HG03025 (cell line): ENCODE results near the gene FNDC5.

Experiments
- ATAC-seq: cut with Tn5 transposase; IDR thresholded peaks from one replicate; pipeline ENCODE4 v1.9.1; 2021; ENCODE audit warnings: mild to moderate bottlenecking, moderate library complexity; ENCODE audit not compliant: unreplicated experiment, low FRiP score

FNDC5 gene

GRCh38 chr1:32898056-32898455 is 27.3 kb upstream of the FNDC5 start:
- ATAC-seq, result no peak

- no peak for ATAC-seq
These were observed 26.7 kb upstream of the FNDC5 start for GRCh38 chr1:32897082-32898049.

GRCh38 chr1:32896451-32896850 is 25.7 kb upstream of the FNDC5 start:
- ATAC-seq, result no peak

- no peak for ATAC-seq
These were observed 24.9 kb upstream of the FNDC5 start for GRCh38 chr1:32895325-32896215.

DNA sequence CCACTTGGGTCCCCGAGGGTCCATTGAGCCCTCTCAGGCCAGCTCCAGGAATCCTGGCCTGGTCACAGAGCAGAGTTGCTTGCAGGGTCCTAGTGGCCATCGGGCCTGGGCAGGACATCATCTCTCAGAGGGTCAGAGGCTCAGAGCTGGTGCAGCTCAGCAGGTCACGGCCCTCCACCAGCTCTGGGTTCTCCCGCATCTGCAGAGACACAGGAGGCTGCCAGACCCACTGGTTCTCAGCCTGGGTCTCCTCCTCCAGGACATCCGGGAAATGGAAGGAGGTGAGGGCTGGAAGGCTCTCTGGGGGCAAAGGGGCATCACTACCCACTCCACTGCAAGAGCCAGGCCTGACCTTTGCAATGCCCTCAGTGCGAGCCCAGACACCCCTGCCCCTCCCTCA is 24.0 kb upstream of the FNDC5 start:
- no peak for ATAC-seq

- ATAC-seq, result no peak
These were observed 23.4 kb upstream of the FNDC5 start for GRCh38 chr1:32894019-32894600.

- no peak for ATAC-seq
These were observed 22.7 kb upstream of the FNDC5 start for GRCh38 chr1:32893198-32894018.

- no peak for ATAC-seq
These were observed 21.9 kb upstream of the FNDC5 start for GRCh38 chr1:32892368-32893197.

- ATAC-seq, result no peak
These were observed 20.9 kb upstream of the FNDC5 start for GRCh38 chr1:32891630-32892029.

- ATAC-seq, result no peak
These were observed 20.5 kb upstream of the FNDC5 start for GRCh38 chr1:32891241-32891570.

DNA sequence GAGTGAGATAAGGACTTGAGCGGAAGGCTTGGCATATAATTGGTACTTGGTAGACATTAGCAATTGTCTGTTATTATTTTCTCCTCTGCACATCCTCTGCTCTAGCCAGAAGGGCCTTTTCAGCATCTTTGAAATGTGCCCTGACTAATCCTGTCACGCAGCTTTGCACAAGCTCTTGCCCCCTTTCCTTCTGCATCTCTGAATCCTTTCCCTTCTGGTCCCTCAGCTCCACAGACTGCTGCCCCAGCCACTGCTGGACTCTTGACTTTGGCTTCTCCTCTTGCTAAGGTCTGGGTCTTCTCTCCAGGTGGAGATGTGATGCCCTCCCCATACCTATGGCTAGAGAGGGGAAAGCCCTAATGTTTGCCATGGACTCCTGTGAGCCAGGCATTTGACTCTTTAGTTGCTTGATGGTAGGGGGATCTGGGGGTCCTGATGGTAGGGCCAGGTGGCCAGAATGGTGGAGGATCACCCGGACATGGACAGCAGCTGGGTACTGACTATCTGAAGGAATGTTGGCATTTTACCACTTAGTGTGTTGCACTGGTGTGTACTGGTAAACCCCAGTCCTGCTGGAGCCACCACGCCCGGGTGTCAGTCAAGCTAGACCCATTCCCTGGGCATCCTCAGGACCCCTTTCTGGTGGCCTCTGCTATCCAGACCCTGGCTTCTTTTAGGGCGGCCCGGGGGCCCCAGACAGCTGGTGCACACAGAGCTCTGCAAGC is 20.0 kb upstream of the FNDC5 start:
- ATAC-seq, result no peak

- ATAC-seq, result no peak
These were observed 19.1 kb upstream of the FNDC5 start for GRCh38 chr1:32889731-32890278.

GRCh38 chr1:32888677-32889420 is 18.1 kb upstream of the FNDC5 start:
- ATAC-seq, result no peak

- ATAC-seq, result no peak
These were observed 17.4 kb upstream of the FNDC5 start for GRCh38 chr1:32888134-32888533.

- ATAC-seq, result no peak
These were observed 16.9 kb upstream of the FNDC5 start for GRCh38 chr1:32887623-32888022.

DNA sequence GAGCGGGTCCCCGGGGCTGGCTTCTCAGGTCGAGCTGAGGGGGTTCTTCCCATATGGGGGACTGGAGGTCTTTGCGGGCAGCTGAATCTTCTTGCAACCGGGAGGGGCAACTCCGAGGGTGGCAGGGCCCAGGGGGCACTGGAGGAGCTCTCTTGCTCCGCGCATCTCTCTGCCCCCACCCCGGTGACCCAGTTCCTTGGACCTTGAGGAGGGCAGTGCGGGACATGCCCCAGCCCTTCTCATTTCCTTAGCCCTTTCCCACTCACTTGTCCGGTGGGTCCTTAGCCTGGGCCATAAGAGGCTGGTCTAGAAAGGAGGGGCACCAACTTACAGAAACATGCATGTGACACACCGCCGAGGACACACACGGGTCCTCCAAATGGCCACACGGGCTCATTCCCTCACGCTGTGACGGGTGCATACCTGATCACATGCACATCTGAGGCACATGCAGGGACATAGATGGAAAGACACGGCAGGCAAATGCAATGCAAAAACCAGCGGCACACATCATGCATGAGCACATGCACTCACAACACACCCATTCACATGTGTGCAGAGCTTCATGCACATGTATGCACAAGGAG is 16.2 kb upstream of the FNDC5 start:
- ATAC-seq, result no peak
